ENCODE results near the gene L3MBTL4.
"Not testable (repeated sequence)": the region's sequence is repeated elsewhere in the genome, so short reads cannot be mapped to it uniquely, and the experiment has no call there.

L3MBTL4 gene

GRCh38 chr18:6248017-6248416 is 166.7 kb downstream of the L3MBTL4 start:
- no peak for DNase-seq

GRCh38 chr18:6242004-6242403 is 172.7 kb downstream of the L3MBTL4 start:
- no peak for DNase-seq

- no peak for DNase-seq
Observed at GRCh38 chr18:6239716-6240115, 175.0 kb downstream of the L3MBTL4 start.

- no peak for DNase-seq
Observed at GRCh38 chr18:6236258-6236657, 178.5 kb downstream of the L3MBTL4 start.

GRCh38 chr18:6222271-6222670 is 192.4 kb downstream of the L3MBTL4 start:
- DNase-seq = no peak

- no peak for DNase-seq
Observed at GRCh38 chr18:6221602-6222014, 193.1 kb downstream of the L3MBTL4 start.

GRCh38 chr18:6220129-6220528 is 194.6 kb downstream of the L3MBTL4 start:
- DNase-seq = no peak

GRCh38 chr18:6219116-6219717 is 195.5 kb downstream of the L3MBTL4 start:
- DNase-seq = no peak

GRCh38 chr18:6215888-6216287 is 198.8 kb downstream of the L3MBTL4 start:
- no peak for DNase-seq

- no peak for DNase-seq
Observed at GRCh38 chr18:6211174-6211504, 203.6 kb downstream of the L3MBTL4 start.

GRCh38 chr18:6210349-6211173 is 204.2 kb downstream of the L3MBTL4 start:
- DNase-seq = no peak

- no peak for DNase-seq
Observed at GRCh38 chr18:6207941-6208340, 206.8 kb downstream of the L3MBTL4 start.

- DNase-seq = no peak
Observed at GRCh38 chr18:6207116-6207515, 207.6 kb downstream of the L3MBTL4 start.

GRCh38 chr18:6205706-6206105 is 209.0 kb downstream of the L3MBTL4 start:
- DNase-seq = no peak

GRCh38 chr18:6204476-6204875 is 210.2 kb downstream of the L3MBTL4 start:
- no peak for DNase-seq

GRCh38 chr18:6203791-6204190 is 210.9 kb downstream of the L3MBTL4 start:
- DNase-seq = no peak

- DNase-seq = no peak
Observed at GRCh38 chr18:6202861-6203260, 211.8 kb downstream of the L3MBTL4 start.

GRCh38 chr18:6200204-6200774 is 214.4 kb downstream of the L3MBTL4 start:
- no peak for DNase-seq

GRCh38 chr18:6199777-6200176 is 214.9 kb downstream of the L3MBTL4 start:
- no peak for DNase-seq

GRCh38 chr18:6198585-6198984 is 216.1 kb downstream of the L3MBTL4 start:
- DNase-seq = no peak

GRCh38 chr18:6194640-6195039 is 220.1 kb downstream of the L3MBTL4 start:
- DNase-seq = no peak

GRCh38 chr18:6185782-6186181 is 228.9 kb downstream of the L3MBTL4 start:
- DNase-seq = not testable (repeated sequence)

- DNase-seq = no peak
Observed at GRCh38 chr18:6174983-6175745, 239.5 kb downstream of the L3MBTL4 start.

- DNase-seq = no peak
Observed at GRCh38 chr18:6170604-6171003, 244.1 kb downstream of the L3MBTL4 start.

All from activated effector memory CD4-positive, alpha-beta T cell treated with anti-CD3 and anti-CD28 coated beads, Interleukin-2, amount 50 U/mL, for 16 hours (primary cell).